ENCODE data around the gene ATP5PB.

The ATP5PB gene

GRCh38 chr1:111415461-111415860 lies 33.8 kb upstream of the ATP5PB start:
- no peak for DNase-seq (ENCODE audit: low read depth, low spot score)
- TF ChIP-seq EZH2 (IDR thresholded peaks at IDR 0.05) (no peak), FOXP2 (optimal IDR thresholded peaks at IDR 0.05; ENCODE audit: control extremely low read depth, extremely low read length, insufficient read depth) (no peak), POLR2AphosphoS5 (IDR thresholded peaks at IDR 0.05; ENCODE audit: borderline replicate concordance, low read depth, low read length) (no peak)
- Histone ChIP-seq H3K27ac (no peak overlapping the region), H3K9me3 (ENCODE audit: low read depth, low read length) (no peaks in the 10 kb centered on the region), H3K36me3 (ENCODE audit: insufficient read depth, low read length) (no peaks in the 10 kb centered on the region), H3K9ac (ENCODE audit: insufficient read length) (no peak overlapping the region), H3K4me3 (no peak overlapping the region)

GRCh38 chr1:111417755-111418154 lies 31.5 kb upstream of the ATP5PB start:
- DNase-seq (ENCODE audit: low read depth, low spot score): no peak

GRCh38 chr1:111419037-111419436 lies 30.2 kb upstream of the ATP5PB start:
- Histone ChIP-seq H3K9ac (ENCODE audit: insufficient read length) (no peak overlapping the region), H3K9me3 (ENCODE audit: low read depth, low read length) (no peaks in the 10 kb centered on the region), H3K4me3 (no peak overlapping the region), H3K27ac (no peak overlapping the region), H3K36me3 (ENCODE audit: insufficient read depth, low read length) (no peaks in the 10 kb centered on the region)
- TF ChIP-seq POLR2AphosphoS5 (IDR thresholded peaks at IDR 0.05; ENCODE audit: borderline replicate concordance, low read depth, low read length) (no peak), FOXP2 (optimal IDR thresholded peaks at IDR 0.05; ENCODE audit: control extremely low read depth, extremely low read length, insufficient read depth) (no peak), EZH2 (IDR thresholded peaks at IDR 0.05) (no peak)
- no peak for DNase-seq (ENCODE audit: low read depth, low spot score)

More at GRCh38 chr1:111417755-111418154, 31.5 kb upstream of the ATP5PB start:
- no peak for TF ChIP-seq POLR2AphosphoS5 (IDR thresholded peaks at IDR 0.05; ENCODE audit: borderline replicate concordance, low read depth, low read length)
- no peak for TF ChIP-seq FOXP2 (optimal IDR thresholded peaks at IDR 0.05; ENCODE audit: control extremely low read depth, extremely low read length, insufficient read depth)
- no peak for TF ChIP-seq EZH2 (IDR thresholded peaks at IDR 0.05)
- Histone ChIP-seq H3K36me3 (ENCODE audit: insufficient read depth, low read length) (no peaks in the 10 kb centered on the region), H3K4me3 (no peak overlapping the region), H3K9ac (ENCODE audit: insufficient read length) (no peak overlapping the region), H3K9me3 (ENCODE audit: low read depth, low read length) (no peaks in the 10 kb centered on the region), H3K27ac (no peak overlapping the region)

GRCh38 chr1:111420377-111420776 lies 28.9 kb upstream of the ATP5PB start:
- Histone ChIP-seq H3K9ac (ENCODE audit: insufficient read length) (no peak overlapping the region), H3K36me3 (ENCODE audit: insufficient read depth, low read length) (no peaks in the 10 kb centered on the region), H3K9me3 (ENCODE audit: low read depth, low read length) (no peaks in the 10 kb centered on the region), H3K27ac (no peak overlapping the region), H3K4me3 (no peak overlapping the region)
- no peak for TF ChIP-seq POLR2AphosphoS5 (IDR thresholded peaks at IDR 0.05; ENCODE audit: borderline replicate concordance, low read depth, low read length)
- no peak for TF ChIP-seq EZH2 (IDR thresholded peaks at IDR 0.05)
- no peak for TF ChIP-seq FOXP2 (optimal IDR thresholded peaks at IDR 0.05; ENCODE audit: control extremely low read depth, extremely low read length, insufficient read depth)
- no peak for DNase-seq (ENCODE audit: low read depth, low spot score)

- no peak overlapping the region for H3K4me3 ChIP-seq
- TF ChIP-seq FOXP2 (optimal IDR thresholded peaks at IDR 0.05; ENCODE audit: control extremely low read depth, extremely low read length, insufficient read depth): no peak
- TF ChIP-seq POLR2AphosphoS5 (IDR thresholded peaks at IDR 0.05; ENCODE audit: borderline replicate concordance, low read depth, low read length): no peak
- no peak for TF ChIP-seq EZH2 (IDR thresholded peaks at IDR 0.05)
- no peak overlapping the region for H3K9ac ChIP-seq (ENCODE audit: insufficient read length)
- no peaks in the 10 kb centered on the region for H3K9me3 ChIP-seq (ENCODE audit: low read depth, low read length)
- no peak for DNase-seq (ENCODE audit: low read depth, low spot score)
- no peaks in the 10 kb centered on the region for H3K36me3 ChIP-seq (ENCODE audit: insufficient read depth, low read length)
- no peak overlapping the region for H3K27ac ChIP-seq
Observed at GRCh38 chr1:111422546-111423391, 26.5 kb upstream of the ATP5PB start.

GRCh38 chr1:111424281-111424680 lies 25.0 kb upstream of the ATP5PB start:
- no peaks in the 10 kb centered on the region for H3K36me3 ChIP-seq (ENCODE audit: insufficient read depth, low read length)
- no peak overlapping the region for H3K27ac ChIP-seq
- H3K4me3 ChIP-seq: no peak overlapping the region
- no peak overlapping the region for H3K9ac ChIP-seq (ENCODE audit: insufficient read length)
- no peak for TF ChIP-seq EZH2 (IDR thresholded peaks at IDR 0.05)
- no peak for TF ChIP-seq POLR2AphosphoS5 (IDR thresholded peaks at IDR 0.05; ENCODE audit: borderline replicate concordance, low read depth, low read length)
- TF ChIP-seq FOXP2 (optimal IDR thresholded peaks at IDR 0.05; ENCODE audit: control extremely low read depth, extremely low read length, insufficient read depth): no peak
- no peak for DNase-seq (ENCODE audit: low read depth, low spot score)
- H3K9me3 ChIP-seq (ENCODE audit: low read depth, low read length): no peaks in the 10 kb centered on the region

- TF ChIP-seq EZH2 (IDR thresholded peaks at IDR 0.05): no peak
- TF ChIP-seq POLR2AphosphoS5 (IDR thresholded peaks at IDR 0.05; ENCODE audit: borderline replicate concordance, low read depth, low read length): no peak
- TF ChIP-seq FOXP2 (optimal IDR thresholded peaks at IDR 0.05; ENCODE audit: control extremely low read depth, extremely low read length, insufficient read depth): no peak
- H3K4me3 ChIP-seq: no peak overlapping the region
- H3K27ac ChIP-seq: no peak overlapping the region
- no peak for DNase-seq (ENCODE audit: low read depth, low spot score)
- no peaks in the 10 kb centered on the region for H3K9me3 ChIP-seq (ENCODE audit: low read depth, low read length)
- H3K9ac ChIP-seq (ENCODE audit: insufficient read length): no peak overlapping the region
- peaks cover 40% of the 10 kb centered on the region for H3K36me3 ChIP-seq (ENCODE audit: insufficient read depth, low read length)
Observed at GRCh38 chr1:111436726-111437125, 12.5 kb upstream of the ATP5PB start.

GRCh38 chr1:111439461-111440351 lies 9.6 kb upstream of the ATP5PB start:
- Histone ChIP-seq H3K27ac (no peak overlapping the region), H3K9me3 (ENCODE audit: low read depth, low read length) (no peaks in the 10 kb centered on the region), H3K9ac (ENCODE audit: insufficient read length) (no peak overlapping the region), H3K4me3 (no peak overlapping the region), H3K36me3 (ENCODE audit: insufficient read depth, low read length) (peaks cover 70% of the 10 kb centered on the region)
- no peak for TF ChIP-seq FOXP2 (optimal IDR thresholded peaks at IDR 0.05; ENCODE audit: control extremely low read depth, extremely low read length, insufficient read depth)
- no peak for TF ChIP-seq POLR2AphosphoS5 (IDR thresholded peaks at IDR 0.05; ENCODE audit: borderline replicate concordance, low read depth, low read length)
- no peak for TF ChIP-seq EZH2 (IDR thresholded peaks at IDR 0.05)
- DNase-seq (ENCODE audit: low read depth, low spot score): no peak

All from SK-N-MC (cell line).